HG03025 (cell line): Measurements from ENCODE around the gene IGSF21.

ENCODE experiments used
- ATAC-seq: cut with Tn5 transposase; IDR thresholded peaks from one replicate; pipeline ENCODE4 v1.9.1; 2021; ENCODE audit warnings: mild to moderate bottlenecking, moderate library complexity; ENCODE audit not compliant: unreplicated experiment, low FRiP score

The IGSF21 gene

GRCh38 chr1:18200918-18201317 is 93.3 kb downstream of the IGSF21 start:
- no peak for ATAC-seq

- no peak for ATAC-seq
Measured at GRCh38 chr1:18201997-18202719, 94.6 kb downstream of the IGSF21 start.

- no peak for ATAC-seq
Measured at GRCh38 chr1:18203645-18204044, 96.0 kb downstream of the IGSF21 start.

- no peak for ATAC-seq
Measured at GRCh38 chr1:18204575-18204974, 97.0 kb downstream of the IGSF21 start.

GRCh38 chr1:18205319-18205718 is 97.7 kb downstream of the IGSF21 start:
- no peak for ATAC-seq

GRCh38 chr1:18211764-18212163 is 104.2 kb downstream of the IGSF21 start:
- no peak for ATAC-seq

- no peak for ATAC-seq
Measured at GRCh38 chr1:18217398-18218043, 109.9 kb downstream of the IGSF21 start.

- ATAC-seq = no peak
Measured at GRCh38 chr1:18229625-18230024, 122.0 kb downstream of the IGSF21 start.

GRCh38 chr1:18230321-18230720 is 122.7 kb downstream of the IGSF21 start:
- no peak for ATAC-seq

GRCh38 chr1:18230840-18231239 is 123.2 kb downstream of the IGSF21 start:
- no peak for ATAC-seq

GRCh38 chr1:18232052-18232451 is 124.5 kb downstream of the IGSF21 start:
- ATAC-seq = no peak

- no peak for ATAC-seq
Measured at GRCh38 chr1:18233176-18233864, 125.7 kb downstream of the IGSF21 start.

- no peak for ATAC-seq
Measured at GRCh38 chr1:18234790-18235242, 127.2 kb downstream of the IGSF21 start.

- ATAC-seq = no peak
Measured at GRCh38 chr1:18237371-18237770, 129.8 kb downstream of the IGSF21 start.

GRCh38 chr1:18238190-18238589 is 130.6 kb downstream of the IGSF21 start:
- ATAC-seq = no peak

GRCh38 chr1:18239671-18240070 is 132.1 kb downstream of the IGSF21 start:
- no peak for ATAC-seq

- no peak for ATAC-seq
Measured at GRCh38 chr1:18240906-18241305, 133.3 kb downstream of the IGSF21 start.

- no peak for ATAC-seq
Measured at GRCh38 chr1:18241891-18242290, 134.3 kb downstream of the IGSF21 start.

- ATAC-seq = no peak
Measured at GRCh38 chr1:18243503-18244175, 136.0 kb downstream of the IGSF21 start.

- ATAC-seq = no peak
Measured at GRCh38 chr1:18244762-18245161, 137.2 kb downstream of the IGSF21 start.

GRCh38 chr1:18245647-18246046 is 138.0 kb downstream of the IGSF21 start:
- ATAC-seq = no peak
